ENCODE results near the gene URB2. TPM values are rescaled to one million over a fixed set of nuclear protein-coding genes. Genes with fewer than 3 reads are reported as not detected.

The URB2 gene
- total RNA-seq, 1 experiment from 2014 or later, result 24.6 TPM

DNA sequence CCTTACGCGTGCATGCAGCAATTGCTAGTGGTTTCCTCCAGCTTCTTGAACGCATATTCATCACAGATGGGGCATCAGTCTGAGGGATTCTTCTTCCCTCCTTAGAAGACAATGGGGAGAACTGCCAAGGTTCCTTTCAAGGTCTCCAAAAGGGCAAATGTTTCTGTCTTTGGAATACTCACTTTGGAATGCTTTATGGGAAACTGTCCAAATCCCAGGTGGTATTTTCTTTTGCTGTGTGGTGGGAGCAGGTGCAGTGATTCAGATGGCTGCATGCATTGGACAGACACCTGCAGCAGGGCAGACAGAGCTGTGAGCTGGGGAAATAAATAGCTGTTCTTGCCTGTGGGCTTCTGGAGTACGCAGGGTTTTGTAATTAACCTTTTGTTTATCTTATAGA is 40.5 kb downstream of the URB2 start:
- ATAC-seq (no peak), DNase-seq (ENCODE audit: low spot score) (no peak)
- peaks cover under 1% of the 10 kb centered on the region for H3K4me1 Mint-ChIP-seq
- ChIA-PET CTCF (no interaction called here), POLR2A (no interaction called here)
- no peaks in the 10 kb centered on the region for H3K27me3 Mint-ChIP-seq (ENCODE audit: low read depth)
- TF ChIP-seq ZNF671 (CRISPR knock-in tag; IDR thresholded peaks at IDR 0.05) (no peak), ZNF121 (CRISPR knock-in tag; IDR thresholded peaks at IDR 0.05) (no peak), GABPB1 (CRISPR knock-in tag; IDR thresholded peaks at IDR 0.05) (no peak), ZNF232 (CRISPR knock-in tag; IDR thresholded peaks at IDR 0.05) (no peak), ZNF317 (CRISPR knock-in tag; IDR thresholded peaks at IDR 0.05; ENCODE audit: borderline replicate concordance, low read depth) (no peak), SMAD3 (CRISPR knock-in tag; IDR thresholded peaks at IDR 0.05; ENCODE audit: borderline replicate concordance) (no peak), NFYB (CRISPR knock-in tag; conservative IDR thresholded peaks at IDR 0.05; ENCODE audit: low read depth) (no peak), IRF2 (CRISPR knock-in tag; IDR thresholded peaks at IDR 0.05; ENCODE audit: borderline replicate concordance, low read depth) (no peak), KAT7 (CRISPR knock-in tag; IDR thresholded peaks at IDR 0.05; ENCODE audit: borderline replicate concordance) (no peak)
- TF ChIP-seq, protein P1, sequence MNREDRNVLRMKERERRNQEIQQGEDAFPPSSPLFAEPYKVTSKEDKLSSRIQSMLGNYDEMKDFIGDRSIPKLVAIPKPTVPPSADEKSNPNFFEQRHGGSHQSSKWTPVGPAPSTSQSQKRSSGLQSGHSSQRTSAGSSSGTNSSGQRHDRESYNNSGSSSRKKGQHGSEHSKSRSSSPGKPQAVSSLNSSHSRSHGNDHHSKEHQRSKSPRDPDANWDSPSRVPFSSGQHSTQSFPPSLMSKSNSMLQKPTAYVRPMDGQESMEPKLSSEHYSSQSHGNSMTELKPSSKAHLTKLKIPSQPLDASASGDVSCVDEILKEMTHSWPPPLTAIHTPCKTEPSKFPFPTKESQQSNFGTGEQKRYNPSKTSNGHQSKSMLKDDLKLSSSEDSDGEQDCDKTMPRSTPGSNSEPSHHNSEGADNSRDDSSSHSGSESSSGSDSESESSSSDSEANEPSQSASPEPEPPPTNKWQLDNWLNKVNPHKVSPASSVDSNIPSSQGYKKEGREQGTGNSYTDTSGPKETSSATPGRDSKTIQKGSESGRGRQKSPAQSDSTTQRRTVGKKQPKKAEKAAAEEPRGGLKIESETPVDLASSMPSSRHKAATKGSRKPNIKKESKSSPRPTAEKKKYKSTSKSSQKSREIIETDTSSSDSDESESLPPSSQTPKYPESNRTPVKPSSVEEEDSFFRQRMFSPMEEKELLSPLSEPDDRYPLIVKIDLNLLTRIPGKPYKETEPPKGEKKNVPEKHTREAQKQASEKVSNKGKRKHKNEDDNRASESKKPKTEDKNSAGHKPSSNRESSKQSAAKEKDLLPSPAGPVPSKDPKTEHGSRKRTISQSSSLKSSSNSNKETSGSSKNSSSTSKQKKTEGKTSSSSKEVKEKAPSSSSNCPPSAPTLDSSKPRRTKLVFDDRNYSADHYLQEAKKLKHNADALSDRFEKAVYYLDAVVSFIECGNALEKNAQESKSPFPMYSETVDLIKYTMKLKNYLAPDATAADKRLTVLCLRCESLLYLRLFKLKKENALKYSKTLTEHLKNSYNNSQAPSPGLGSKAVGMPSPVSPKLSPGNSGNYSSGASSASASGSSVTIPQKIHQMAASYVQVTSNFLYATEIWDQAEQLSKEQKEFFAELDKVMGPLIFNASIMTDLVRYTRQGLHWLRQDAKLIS (CRISPR knock-in tag; IDR thresholded peaks at IDR 0.05; ENCODE audit: borderline replicate concordance), result no peak
- TF ChIP-seq, protein P2, sequence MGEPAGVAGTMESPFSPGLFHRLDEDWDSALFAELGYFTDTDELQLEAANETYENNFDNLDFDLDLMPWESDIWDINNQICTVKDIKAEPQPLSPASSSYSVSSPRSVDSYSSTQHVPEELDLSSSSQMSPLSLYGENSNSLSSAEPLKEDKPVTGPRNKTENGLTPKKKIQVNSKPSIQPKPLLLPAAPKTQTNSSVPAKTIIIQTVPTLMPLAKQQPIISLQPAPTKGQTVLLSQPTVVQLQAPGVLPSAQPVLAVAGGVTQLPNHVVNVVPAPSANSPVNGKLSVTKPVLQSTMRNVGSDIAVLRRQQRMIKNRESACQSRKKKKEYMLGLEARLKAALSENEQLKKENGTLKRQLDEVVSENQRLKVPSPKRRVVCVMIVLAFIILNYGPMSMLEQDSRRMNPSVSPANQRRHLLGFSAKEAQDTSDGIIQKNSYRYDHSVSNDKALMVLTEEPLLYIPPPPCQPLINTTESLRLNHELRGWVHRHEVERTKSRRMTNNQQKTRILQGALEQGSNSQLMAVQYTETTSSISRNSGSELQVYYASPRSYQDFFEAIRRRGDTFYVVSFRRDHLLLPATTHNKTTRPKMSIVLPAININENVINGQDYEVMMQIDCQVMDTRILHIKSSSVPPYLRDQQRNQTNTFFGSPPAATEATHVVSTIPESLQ (CRISPR knock-in tag; IDR thresholded peaks at IDR 0.05), result no peak
- TF ChIP-seq, protein P3, sequence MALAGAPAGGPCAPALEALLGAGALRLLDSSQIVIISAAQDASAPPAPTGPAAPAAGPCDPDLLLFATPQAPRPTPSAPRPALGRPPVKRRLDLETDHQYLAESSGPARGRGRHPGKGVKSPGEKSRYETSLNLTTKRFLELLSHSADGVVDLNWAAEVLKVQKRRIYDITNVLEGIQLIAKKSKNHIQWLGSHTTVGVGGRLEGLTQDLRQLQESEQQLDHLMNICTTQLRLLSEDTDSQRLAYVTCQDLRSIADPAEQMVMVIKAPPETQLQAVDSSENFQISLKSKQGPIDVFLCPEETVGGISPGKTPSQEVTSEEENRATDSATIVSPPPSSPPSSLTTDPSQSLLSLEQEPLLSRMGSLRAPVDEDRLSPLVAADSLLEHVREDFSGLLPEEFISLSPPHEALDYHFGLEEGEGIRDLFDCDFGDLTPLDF (CRISPR knock-in tag; IDR thresholded peaks at IDR 0.05), result no peak
- TF ChIP-seq, protein P4, sequence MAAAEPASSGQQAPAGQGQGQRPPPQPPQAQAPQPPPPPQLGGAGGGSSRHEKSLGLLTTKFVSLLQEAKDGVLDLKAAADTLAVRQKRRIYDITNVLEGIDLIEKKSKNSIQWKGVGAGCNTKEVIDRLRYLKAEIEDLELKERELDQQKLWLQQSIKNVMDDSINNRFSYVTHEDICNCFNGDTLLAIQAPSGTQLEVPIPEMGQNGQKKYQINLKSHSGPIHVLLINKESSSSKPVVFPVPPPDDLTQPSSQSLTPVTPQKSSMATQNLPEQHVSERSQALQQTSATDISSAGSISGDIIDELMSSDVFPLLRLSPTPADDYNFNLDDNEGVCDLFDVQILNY (CRISPR knock-in tag; IDR thresholded peaks at IDR 0.05), result no peak
- TF ChIP-seq, protein P5, sequence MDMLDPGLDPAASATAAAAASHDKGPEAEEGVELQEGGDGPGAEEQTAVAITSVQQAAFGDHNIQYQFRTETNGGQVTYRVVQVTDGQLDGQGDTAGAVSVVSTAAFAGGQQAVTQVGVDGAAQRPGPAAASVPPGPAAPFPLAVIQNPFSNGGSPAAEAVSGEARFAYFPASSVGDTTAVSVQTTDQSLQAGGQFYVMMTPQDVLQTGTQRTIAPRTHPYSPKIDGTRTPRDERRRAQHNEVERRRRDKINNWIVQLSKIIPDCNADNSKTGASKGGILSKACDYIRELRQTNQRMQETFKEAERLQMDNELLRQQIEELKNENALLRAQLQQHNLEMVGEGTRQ (CRISPR knock-in tag; IDR thresholded peaks at IDR 0.05), result no peak
- TF ChIP-seq, protein P6, sequence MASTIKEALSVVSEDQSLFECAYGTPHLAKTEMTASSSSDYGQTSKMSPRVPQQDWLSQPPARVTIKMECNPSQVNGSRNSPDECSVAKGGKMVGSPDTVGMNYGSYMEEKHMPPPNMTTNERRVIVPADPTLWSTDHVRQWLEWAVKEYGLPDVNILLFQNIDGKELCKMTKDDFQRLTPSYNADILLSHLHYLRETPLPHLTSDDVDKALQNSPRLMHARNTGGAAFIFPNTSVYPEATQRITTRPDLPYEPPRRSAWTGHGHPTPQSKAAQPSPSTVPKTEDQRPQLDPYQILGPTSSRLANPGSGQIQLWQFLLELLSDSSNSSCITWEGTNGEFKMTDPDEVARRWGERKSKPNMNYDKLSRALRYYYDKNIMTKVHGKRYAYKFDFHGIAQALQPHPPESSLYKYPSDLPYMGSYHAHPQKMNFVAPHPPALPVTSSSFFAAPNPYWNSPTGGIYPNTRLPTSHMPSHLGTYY (CRISPR knock-in tag; IDR thresholded peaks at IDR 0.05), result no peak
- H3K36me3 Mint-ChIP-seq, result peaks cover 9% of the 10 kb centered on the region
- H3K27ac Mint-ChIP-seq, result no peak overlapping the region
- no peak overlapping the region for H3K4me3 Mint-ChIP-seq
- no peaks in the 10 kb centered on the region for H3K9me3 Mint-ChIP-seq

DNA sequence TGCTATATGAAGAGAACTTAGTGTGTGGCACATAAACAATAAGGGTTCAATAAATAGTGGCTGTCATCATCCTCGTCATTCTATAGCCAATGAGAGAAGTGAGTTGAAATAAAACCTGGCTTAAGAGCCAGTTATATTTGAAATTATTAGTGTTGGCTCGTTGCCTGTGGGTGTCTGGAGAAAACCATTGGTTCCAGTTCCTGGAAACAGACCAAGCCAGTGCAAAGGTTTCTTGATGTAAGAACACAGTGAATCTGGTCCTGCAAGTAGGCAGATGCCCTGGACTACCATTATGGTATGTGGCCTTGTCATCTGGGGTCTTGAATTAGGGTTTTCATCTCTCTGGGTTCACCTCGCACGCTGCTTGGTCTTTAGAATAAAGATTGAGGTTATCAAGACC is 43.3 kb downstream of the URB2 start:
- no peak overlapping the region for H3K27ac Mint-ChIP-seq
- 0 out of 2 replicates have a peak, but pooled peaks cover 3% of the 10 kb centered on the region for H3K4me1 Mint-ChIP-seq
- ChIA-PET CTCF (no interaction called here), POLR2A (no interaction called here)
- peaks cover 7% of the 10 kb centered on the region; the same call in 1 of the 2 replicates for H3K36me3 Mint-ChIP-seq
- no peaks in the 10 kb centered on the region for H3K27me3 Mint-ChIP-seq (ENCODE audit: low read depth)
- no peak for DNase-seq (ENCODE audit: low spot score)
- ATAC-seq, result no peak
- no peak overlapping the region for H3K4me3 Mint-ChIP-seq
- no peaks in the 10 kb centered on the region for H3K9me3 Mint-ChIP-seq
- TF ChIP-seq, protein P7, sequence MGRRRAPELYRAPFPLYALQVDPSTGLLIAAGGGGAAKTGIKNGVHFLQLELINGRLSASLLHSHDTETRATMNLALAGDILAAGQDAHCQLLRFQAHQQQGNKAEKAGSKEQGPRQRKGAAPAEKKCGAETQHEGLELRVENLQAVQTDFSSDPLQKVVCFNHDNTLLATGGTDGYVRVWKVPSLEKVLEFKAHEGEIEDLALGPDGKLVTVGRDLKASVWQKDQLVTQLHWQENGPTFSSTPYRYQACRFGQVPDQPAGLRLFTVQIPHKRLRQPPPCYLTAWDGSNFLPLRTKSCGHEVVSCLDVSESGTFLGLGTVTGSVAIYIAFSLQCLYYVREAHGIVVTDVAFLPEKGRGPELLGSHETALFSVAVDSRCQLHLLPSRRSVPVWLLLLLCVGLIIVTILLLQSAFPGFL (CRISPR knock-in tag; IDR thresholded peaks at IDR 0.05; ENCODE audit: borderline replicate concordance), result no peak
- TF ChIP-seq, protein P8, sequence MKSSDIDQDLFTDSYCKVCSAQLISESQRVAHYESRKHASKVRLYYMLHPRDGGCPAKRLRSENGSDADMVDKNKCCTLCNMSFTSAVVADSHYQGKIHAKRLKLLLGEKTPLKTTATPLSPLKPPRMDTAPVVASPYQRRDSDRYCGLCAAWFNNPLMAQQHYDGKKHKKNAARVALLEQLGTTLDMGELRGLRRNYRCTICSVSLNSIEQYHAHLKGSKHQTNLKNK (CRISPR knock-in tag; IDR thresholded peaks at IDR 0.05), result no peak
- TF ChIP-seq TP53 (CRISPR knock-in tag; IDR thresholded peaks at IDR 0.05), result no peak
- no peak for TF ChIP-seq HMGA2 (CRISPR knock-in tag; IDR thresholded peaks at IDR 0.05)
- TF ChIP-seq NFATC4 (CRISPR knock-in tag; IDR thresholded peaks at IDR 0.05), result no peak
- TF ChIP-seq ZNF138 (CRISPR knock-in tag; conservative IDR thresholded peaks at IDR 0.05), result no peak
- TF ChIP-seq, protein P3 (CRISPR knock-in tag; IDR thresholded peaks at IDR 0.05), result no peak
- no peak for TF ChIP-seq JUN (CRISPR knock-in tag; IDR thresholded peaks at IDR 0.05)

Measured in WTC11 (cell line).